ENCODE results near the gene MAML2. TPM values are rescaled to one million over a fixed set of nuclear protein-coding genes. Genes with fewer than 3 reads are reported as not detected.

Gene MAML2
- polyA plus RNA-seq, 4 donors, result 27.8 to 33.5 (median 32.1) TPM

DNA sequence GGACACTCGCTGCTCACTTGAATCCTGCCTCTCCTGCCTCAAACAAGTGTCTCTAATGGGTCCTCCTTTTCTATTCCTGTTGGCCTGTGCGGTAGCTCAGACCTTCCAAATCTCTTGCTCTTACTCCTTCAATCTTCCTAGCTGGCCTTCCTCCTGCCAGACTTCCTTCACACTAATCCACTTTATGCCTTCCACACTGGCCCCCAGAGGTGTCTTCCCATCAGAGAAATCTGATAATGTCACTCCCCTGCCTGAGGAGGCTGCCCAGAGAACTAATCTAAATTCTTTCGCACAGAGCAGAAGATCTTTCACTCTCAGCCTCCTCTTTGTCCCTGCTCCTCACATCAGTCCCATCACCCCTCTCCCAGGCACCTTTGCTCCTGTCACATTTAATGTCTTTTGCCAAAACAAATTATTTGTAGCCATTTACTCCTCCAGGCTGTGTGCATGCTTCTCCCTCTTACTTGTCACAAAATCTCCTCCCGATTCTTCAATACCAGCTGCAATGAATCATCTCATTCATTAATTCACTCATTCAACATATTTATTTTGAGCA lies 175.7 kb downstream of the MAML2 start:
- DNase-seq (ENCODE audit: low read depth in 4 of 4, low spot score in 3 of 4), result no peak

GRCh38 chr11:96162816-96163499 lies 180.0 kb downstream of the MAML2 start:
- no peak for DNase-seq (ENCODE audit: low read depth in 4 of 4, low spot score in 3 of 4)

- DNase-seq (ENCODE audit: low read depth in 4 of 4, low spot score in 3 of 4), result no peak
These were observed 181.5 kb downstream of the MAML2 start for GRCh38 chr11:96161307-96162089.

DNA sequence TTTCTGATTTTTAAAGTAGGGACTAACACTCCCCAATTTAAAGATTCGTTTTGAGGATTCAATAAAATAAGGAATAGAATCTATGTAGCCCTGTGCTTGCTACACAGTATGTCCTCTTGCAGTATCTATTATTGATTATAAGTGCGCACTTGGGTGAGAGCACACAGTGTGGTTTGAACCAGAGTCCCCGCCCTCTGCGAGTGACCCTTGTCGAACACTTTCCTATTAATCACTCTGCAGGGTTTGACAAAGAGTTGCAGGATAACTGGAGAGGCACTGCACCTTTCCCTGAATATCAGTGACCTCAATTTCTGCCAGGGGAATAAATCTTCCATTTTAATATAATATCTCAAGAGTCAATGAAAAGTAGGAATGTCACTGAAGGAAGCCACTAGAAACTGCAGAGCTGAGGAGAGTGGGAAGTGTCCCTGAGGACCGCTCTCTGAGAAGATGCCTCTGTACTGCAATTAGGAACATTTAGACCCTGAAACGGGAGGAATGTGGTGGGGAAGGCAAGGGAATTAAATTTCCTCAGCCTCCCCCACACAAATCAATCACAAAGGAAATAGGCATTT lies 182.2 kb downstream of the MAML2 start:
- no peak for DNase-seq (ENCODE audit: low read depth in 4 of 4, low spot score in 3 of 4)

DNA sequence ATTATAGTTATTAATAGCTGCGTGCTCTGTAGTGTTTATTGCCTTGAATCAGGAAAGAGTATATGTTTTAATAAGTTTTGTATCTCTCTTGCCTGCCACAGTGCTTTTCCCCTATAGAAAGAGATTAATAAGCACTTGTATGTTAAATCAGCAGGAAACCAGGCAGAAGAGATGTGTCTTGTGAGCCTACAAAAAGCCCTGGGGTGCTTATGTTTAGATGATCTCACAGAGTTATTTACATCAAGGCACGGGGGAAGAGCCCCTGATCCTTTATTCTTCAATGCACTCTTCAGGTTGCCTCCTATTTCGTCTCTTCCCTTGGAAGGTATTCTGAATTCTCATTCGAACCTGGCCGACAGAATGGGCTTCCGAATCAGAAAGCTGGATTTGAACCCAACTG lies 183.0 kb downstream of the MAML2 start:
- no peak for DNase-seq (ENCODE audit: low read depth in 4 of 4, low spot score in 3 of 4)

- no peak for DNase-seq (ENCODE audit: low read depth in 4 of 4, low spot score in 3 of 4)
These were observed 184.9 kb downstream of the MAML2 start for GRCh38 chr11:96158126-96158525.

DNA sequence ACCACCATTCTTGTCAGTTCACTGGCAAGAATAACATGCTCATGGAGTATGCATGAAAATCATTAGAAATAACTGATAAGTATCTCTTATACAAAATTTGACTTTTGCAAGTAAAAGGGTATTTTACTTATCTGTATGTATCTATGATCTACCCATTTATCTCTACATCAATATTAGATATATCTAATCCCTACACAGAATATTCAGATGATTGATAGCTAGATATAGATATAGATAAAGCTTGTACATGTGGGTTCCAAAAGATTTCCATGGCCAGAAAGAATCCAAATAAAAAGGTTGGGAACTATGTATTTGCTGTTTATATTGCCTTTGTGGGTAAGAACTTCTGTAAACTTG lies 185.5 kb downstream of the MAML2 start:
- DNase-seq (ENCODE audit: low read depth in 4 of 4, low spot score in 3 of 4), result no peak

DNA sequence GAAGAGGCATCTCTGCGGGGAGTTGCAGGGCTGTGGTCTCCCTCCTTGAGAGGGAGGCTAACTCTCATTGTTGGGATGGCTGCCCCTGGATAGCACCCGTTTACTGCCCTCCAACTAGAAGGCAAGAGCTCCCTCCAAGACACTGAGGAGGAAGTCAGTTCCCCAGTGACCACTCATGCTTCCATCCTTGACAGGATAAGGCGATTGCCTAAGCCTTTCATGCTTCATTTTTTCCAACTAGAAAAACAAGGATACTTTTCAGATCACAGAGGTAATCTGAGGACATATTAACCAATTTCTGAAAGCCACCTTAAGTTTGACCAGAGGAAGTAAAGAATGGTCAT lies 186.6 kb downstream of the MAML2 start:
- no peak for DNase-seq (ENCODE audit: low read depth in 4 of 4, low spot score in 3 of 4)

GRCh38 chr11:96155627-96156378 lies 187.2 kb downstream of the MAML2 start:
- peak in 1 of 4 donors; percentile 75 for DNase-seq (ENCODE audit: low read depth in 4 of 4, low spot score in 3 of 4)

DNA sequence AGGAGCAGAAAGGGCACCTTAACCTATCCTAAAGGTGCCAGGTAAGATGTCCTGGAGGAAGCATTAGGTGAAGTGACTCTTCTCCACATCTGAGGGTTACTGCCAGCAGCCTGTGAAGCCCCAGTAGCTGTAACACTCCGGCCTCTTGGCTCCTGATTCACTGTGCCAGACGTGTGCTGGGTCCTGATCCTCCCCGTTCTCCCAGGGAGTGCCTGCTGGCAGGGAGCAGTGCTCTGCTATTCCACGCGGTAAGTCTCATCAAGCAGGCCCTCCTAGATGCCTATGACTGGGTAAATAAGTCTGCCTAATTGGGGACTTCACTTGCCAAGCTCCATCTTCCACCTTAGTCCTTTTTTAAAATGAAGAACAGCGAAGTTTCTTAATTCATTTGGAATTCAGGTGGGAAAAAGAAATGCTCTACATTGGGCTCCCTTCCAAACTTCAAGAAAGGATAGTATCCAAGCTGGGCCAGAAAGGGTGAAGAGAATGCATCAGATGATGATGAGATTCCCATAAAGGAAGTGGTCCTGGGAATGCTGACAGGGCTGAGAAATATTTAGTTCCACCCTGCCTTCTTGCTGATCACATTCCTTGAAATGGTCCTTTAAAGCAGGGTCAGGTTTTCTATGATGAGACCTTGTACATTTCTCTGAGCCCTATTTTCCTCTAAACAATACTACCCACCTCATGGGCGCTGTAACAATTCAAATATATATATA lies 188.0 kb downstream of the MAML2 start:
- no peak for DNase-seq (ENCODE audit: low read depth in 4 of 4, low spot score in 3 of 4)

DNA sequence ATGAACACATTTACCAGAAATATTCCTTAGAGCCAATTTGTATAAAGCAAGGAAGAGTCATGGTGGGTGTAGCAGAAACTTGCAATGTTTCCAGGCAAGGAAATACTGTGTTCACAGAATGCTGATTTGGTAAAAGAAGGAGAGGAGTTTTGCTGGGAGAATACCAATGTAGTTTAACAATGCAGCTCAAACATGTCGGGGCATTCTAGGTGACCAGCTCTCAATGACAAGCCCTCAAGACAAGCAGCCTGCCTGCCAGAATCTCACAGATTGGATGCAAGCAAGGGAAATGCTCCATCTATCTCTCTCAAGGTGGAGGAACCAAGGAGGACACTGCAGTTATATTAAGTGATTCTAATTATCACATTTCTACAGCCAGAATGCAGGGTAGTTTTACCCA lies 190.4 kb downstream of the MAML2 start:
- no peak for DNase-seq (ENCODE audit: low read depth in 4 of 4, low spot score in 3 of 4)

DNA sequence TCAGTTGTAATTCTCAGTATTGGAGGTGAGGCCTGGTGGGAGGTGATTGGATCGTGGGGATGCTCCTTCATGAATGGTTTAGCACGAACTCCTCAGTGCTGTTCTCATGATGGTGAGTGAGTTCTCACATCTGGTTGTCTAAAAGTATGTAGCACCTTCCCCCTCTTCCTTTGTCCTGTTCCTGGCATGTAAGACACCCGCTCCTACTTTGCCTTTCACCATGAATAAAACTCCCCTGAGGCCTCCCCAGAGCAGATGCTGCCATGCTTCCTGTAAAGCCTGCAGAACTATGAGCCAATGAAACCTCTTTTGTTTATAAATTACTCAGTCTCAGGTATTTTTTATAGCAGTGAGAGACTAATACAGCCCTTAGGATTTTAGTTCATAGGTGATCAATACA lies 191.5 kb downstream of the MAML2 start:
- no peak for DNase-seq (ENCODE audit: low read depth in 4 of 4, low spot score in 3 of 4)

DNA sequence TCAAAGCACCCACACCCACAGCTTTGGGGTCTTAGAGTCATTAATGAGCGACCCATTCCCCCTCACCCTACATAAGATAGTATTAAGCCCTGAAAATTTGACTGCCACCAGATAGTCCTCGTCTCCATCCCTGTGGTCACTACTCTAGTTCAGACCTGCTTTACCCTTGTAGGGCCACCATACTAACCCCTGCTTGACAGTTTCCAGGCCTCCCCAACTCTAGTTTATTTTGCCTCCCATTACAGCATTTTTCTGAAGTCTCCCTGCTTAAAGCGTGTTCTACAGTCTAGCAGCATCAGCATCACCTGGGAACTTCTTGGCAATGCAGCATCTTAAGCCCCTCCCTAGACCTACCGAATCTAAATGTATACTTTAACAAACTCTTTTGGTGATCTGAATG lies 192.4 kb downstream of the MAML2 start:
- no peak for DNase-seq (ENCODE audit: low read depth in 4 of 4, low spot score in 3 of 4)

GRCh38 chr11:96149743-96150555 lies 193.0 kb downstream of the MAML2 start:
- no peak for DNase-seq (ENCODE audit: low read depth in 4 of 4, low spot score in 3 of 4)

GRCh38 chr11:96147906-96148486 lies 195.0 kb downstream of the MAML2 start:
- no peak for DNase-seq (ENCODE audit: low read depth in 4 of 4, low spot score in 3 of 4)

DNA sequence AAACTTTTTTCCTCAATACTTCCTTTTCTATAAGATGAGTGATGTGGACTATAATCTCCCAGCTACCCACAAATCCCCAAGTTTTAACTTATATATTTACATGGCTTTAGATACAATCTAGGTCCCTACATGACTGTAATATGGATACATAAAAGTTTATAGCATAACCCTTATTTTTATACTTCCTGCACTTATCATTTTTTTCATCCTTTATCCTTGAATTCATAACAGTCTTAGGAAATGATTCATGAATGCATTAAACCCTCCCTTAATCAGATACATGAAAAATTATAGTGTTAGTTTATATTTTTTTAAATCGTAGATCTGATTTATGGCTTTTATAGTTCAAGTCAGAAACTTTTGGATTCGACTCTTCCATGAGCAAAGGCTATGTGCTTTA lies 195.8 kb downstream of the MAML2 start:
- no peak for DNase-seq (ENCODE audit: low read depth in 4 of 4, low spot score in 3 of 4)

DNA sequence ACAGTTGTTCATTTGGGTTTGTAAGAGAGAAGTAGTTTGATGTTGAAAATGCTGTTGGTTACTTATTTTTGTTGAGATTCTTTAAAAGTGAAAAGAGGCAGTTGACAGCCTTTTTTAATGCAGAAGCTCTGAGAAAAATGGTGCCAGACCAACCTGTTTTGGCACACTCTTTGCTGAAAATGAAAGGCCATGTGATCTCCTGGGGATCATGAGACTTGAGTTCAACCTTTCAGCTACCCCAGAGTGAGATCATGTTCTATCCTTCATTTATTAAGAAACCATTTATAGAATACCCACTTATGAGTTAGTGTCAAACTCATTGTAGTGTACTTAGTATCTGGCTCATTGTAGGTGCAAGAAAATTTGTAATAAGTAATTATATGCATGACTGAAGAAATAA lies 196.2 kb downstream of the MAML2 start:
- DNase-seq (ENCODE audit: low read depth in 4 of 4, low spot score in 3 of 4), result no peak

DNA sequence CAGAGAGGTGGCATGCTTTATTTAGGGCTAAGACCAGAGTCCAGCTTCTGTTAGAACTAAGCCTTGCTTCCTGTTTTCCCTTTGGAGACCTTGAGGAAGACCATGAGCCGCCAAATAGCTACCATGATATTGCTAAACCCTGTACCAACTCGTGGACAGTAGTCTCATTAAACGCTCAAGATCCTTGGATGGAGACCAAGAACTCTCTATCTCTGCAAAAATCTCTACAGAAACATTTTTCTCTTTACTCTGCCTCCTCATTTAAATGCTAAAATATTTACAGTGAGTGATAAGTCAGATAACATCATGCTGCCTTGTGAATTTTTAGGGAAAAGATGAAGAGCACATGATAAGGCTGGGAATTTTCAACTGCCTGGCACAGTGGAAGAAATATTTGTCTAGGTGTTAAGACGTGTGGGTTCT lies 197.8 kb downstream of the MAML2 start:
- no peak for DNase-seq (ENCODE audit: low read depth in 4 of 4, low spot score in 3 of 4)

GRCh38 chr11:96144553-96144952 lies 198.4 kb downstream of the MAML2 start:
- DNase-seq (ENCODE audit: low read depth in 4 of 4, low spot score in 3 of 4), result no peak
